Hepatocyte (in vitro differentiated cells): Measurements from ENCODE around the gene NTSR1. TPM values are rescaled to one million over a fixed set of nuclear protein-coding genes. Genes with fewer than 3 reads are reported as not detected.

ENCODE experiments used
- DNase-seq: peaks from one replicate; pipeline ENCODE4 v3.0.0-alpha.2; 2016; ENCODE audit warnings: low spot score
- H2AFZ ChIP-seq: fragments of 200-600 bp; sonication (generic); 2 replicates; pipeline ENCODE4 v1.6.0; 2016; ENCODE audit warnings: antibody characterized with exemption, mild to moderate bottlenecking
- H3K27ac ChIP-seq: fragments of 200-600 bp; sonication (generic); 2 replicates; pipeline ENCODE4 v1.5.1; 2016; ENCODE audit warnings: mild to moderate bottlenecking
- H3K27me3 ChIP-seq: fragments of 200-600 bp; sonication (generic); 2 replicates; pipeline ENCODE4 v1.6.1; 2016
- H3K36me3 ChIP-seq: fragments of 200-600 bp; sonication (generic); replicated peaks from 2 replicates; pipeline ENCODE4 v1.5.1; 2016; ENCODE audit warnings: low read depth; ENCODE audit not compliant: insufficient read depth
- H3K4me1 ChIP-seq: fragments of 200-600 bp; sonication (generic); 2 replicates; pipeline ENCODE4 v1.5.1; 2016; ENCODE audit warnings: mild to moderate bottlenecking, moderate library complexity; ENCODE audit not compliant: insufficient read depth
- H3K4me2 ChIP-seq: fragments of 200-600 bp; sonication (generic); 2 replicates; pipeline ENCODE4 v1.6.0; 2016
- H3K4me3 ChIP-seq: fragments of 200-600 bp; sonication (generic); 2 replicates; pipeline ENCODE4 v1.5.1; 2016; ENCODE audit warnings: mild to moderate bottlenecking
- H3K79me2 ChIP-seq: fragments of 200-600 bp; sonication (generic); 2 replicates; pipeline ENCODE4 v1.6.0; 2017; ENCODE audit warnings: mild to moderate bottlenecking
- H3K9me2 ChIP-seq: fragments of 200-600 bp; sonication (generic); replicated peaks from 2 replicates; pipeline ENCODE4 v1.6.0; 2017; ENCODE audit warnings: mild to moderate bottlenecking; ENCODE audit not compliant: insufficient read depth
- H3K9me3 ChIP-seq: fragments of 200-600 bp; sonication (generic); 2 replicates; pipeline ENCODE4 v1.5.1; 2016; ENCODE audit warnings: low read depth, mild to moderate bottlenecking
- H4K20me1 ChIP-seq: fragments of 200-600 bp; sonication (generic); 2 replicates; pipeline ENCODE4 v1.6.0; 2016; ENCODE audit warnings: mild to moderate bottlenecking; ENCODE audit not compliant: insufficient read depth, poor library complexity, severe bottlenecking
- CTCF ChIP-seq: fragments of 200-600 bp; sonication (generic); IDR thresholded peaks from 2 replicates; pipeline ENCODE4 v1.5.1; 2016; ENCODE audit warnings: antibody characterized with exemption, mild to moderate bottlenecking; ENCODE audit not compliant: poor library complexity
- EZH2 ChIP-seq: fragments of 200-600 bp; sonication (generic); IDR thresholded peaks from 2 replicates; pipeline ENCODE4 v1.6.1; 2016; ENCODE audit warnings: antibody characterized with exemption, mild to moderate bottlenecking, borderline replicate concordance
- EZH2phosphoT487 ChIP-seq: fragments of 200-600 bp; sonication (generic); IDR thresholded peaks from one replicate; pipeline ENCODE4 v1.6.1; 2018; ENCODE audit warnings: antibody characterized with exemption, mild to moderate bottlenecking, low read depth, moderate library complexity; ENCODE audit not compliant: unreplicated experiment, severe bottlenecking
- WGBS: methylation state at CpG from one replicate; pipeline ENCODE4 v1.1.6; 2016; ENCODE audit warnings: low lambda C conversion rate; ENCODE audit errors: missing lambda C conversion rate; 5-methylcytosine and 5-hydroxymethylcytosine counted together
- polyA plus RNA-seq: library from polyadenylated mRNA; unstranded; fragments of >200 nt; fragmentation: Nextera tagmentation; extraction: Ambion mirVana; gene quantifications from 2 replicates; pipeline ENCODE4 v1.2.1, GENCODE V29; 2016
- total RNA-seq: library from RNA; depleted of rRNA; stranded (reverse); fragments of >200 nt; gene quantifications from 2 replicates; pipeline ENCODE4 v1.2.3, GENCODE V29; 2014

The NTSR1 gene
- total and polyA plus RNA-seq, 2 experiments from 2014 or later = 0.37 TPM; not detected in 1

DNA sequence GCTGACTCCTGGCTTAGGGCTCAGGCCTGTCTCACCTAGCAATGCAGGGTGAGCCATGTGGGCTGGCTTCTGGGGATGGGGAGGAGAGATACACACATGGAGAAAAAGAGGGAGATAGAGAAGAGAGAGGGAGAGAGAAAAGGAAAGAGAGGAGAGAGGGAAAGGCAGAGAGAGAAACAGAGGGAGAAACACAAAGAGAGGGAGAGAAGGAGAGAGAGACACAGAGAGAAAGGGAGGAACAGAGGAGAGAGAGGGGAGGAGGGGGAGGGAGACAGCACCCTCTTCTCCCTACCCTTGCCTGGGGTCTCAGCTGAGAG, 24.8 kb downstream of the NTSR1 start:
- Histone ChIP-seq H3K79me2 (no peaks in the 10 kb centered on the region), H3K36me3 (no peaks in the 10 kb centered on the region), H2AFZ (no peak overlapping the region), H3K9me3 (no peaks in the 10 kb centered on the region), H3K4me1 (no peaks in the 10 kb centered on the region), H3K4me2 (no peak overlapping the region), H3K4me3 (no peak overlapping the region), H3K27me3 (no peaks in the 10 kb centered on the region), H4K20me1 (no peaks in the 10 kb centered on the region), H3K27ac (no peak overlapping the region), H3K9me2 (no peaks in the 10 kb centered on the region)
- TF ChIP-seq CTCF = no peak
- no peak for TF ChIP-seq EZH2
- no peak for TF ChIP-seq EZH2phosphoT487
- DNase-seq = no peak

- Histone ChIP-seq H3K27me3 (no peaks in the 10 kb centered on the region), H3K4me3 (no peak overlapping the region), H3K4me1 (no peaks in the 10 kb centered on the region), H2AFZ (no peak overlapping the region), H3K9me2 (no peaks in the 10 kb centered on the region), H3K27ac (no peak overlapping the region), H3K36me3 (no peaks in the 10 kb centered on the region), H3K9me3 (no peaks in the 10 kb centered on the region), H4K20me1 (no peaks in the 10 kb centered on the region), H3K4me2 (no peak overlapping the region), H3K79me2 (no peaks in the 10 kb centered on the region)
- DNase-seq = no peak
- TF ChIP-seq EZH2phosphoT487 (no peak), EZH2 (no peak), CTCF (no peak)
- 83% methylated on average over 17 of the region's 18 CpGs for WGBS
Observed at GRCh38 chr20:62733891-62734290, 25.3 kb downstream of the NTSR1 start.

DNA sequence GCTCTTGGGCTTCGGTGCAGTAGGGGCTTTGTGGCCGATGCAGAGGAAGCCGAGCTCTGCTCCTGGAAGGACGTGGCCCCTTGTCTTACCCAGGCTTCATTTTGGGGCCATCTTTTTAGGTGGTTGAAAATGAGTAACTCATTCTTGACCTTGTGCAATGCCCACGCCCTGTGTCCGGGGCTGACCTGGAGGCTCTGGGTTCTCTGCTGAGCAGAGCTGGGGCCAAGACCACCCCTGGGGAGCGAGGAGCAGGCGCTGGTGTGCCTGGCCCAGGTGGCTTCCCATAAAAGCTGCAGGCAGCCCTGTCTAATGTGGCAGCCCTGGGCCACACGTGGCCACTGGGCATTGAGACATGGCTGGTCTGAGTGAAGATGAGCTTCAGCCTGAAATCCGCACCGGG, 25.7 kb downstream of the NTSR1 start:
- H3K27ac ChIP-seq = no peak overlapping the region
- H2AFZ ChIP-seq = no peak overlapping the region
- no peaks in the 10 kb centered on the region for H3K27me3 ChIP-seq
- H3K36me3 ChIP-seq = no peaks in the 10 kb centered on the region
- no peak overlapping the region for H3K4me2 ChIP-seq
- no peaks in the 10 kb centered on the region for H3K79me2 ChIP-seq
- H4K20me1 ChIP-seq = no peaks in the 10 kb centered on the region
- no peaks in the 10 kb centered on the region for H3K9me2 ChIP-seq
- DNase-seq = no peak
- H3K4me3 ChIP-seq = no peak overlapping the region
- TF ChIP-seq EZH2 (no peak), EZH2phosphoT487 (no peak), CTCF (no peak)
- H3K4me1 ChIP-seq = no peaks in the 10 kb centered on the region
- 90% methylated on average over 11 of the region's 11 CpGs for WGBS
- H3K9me3 ChIP-seq = no peaks in the 10 kb centered on the region

- Histone ChIP-seq H4K20me1 (no peaks in the 10 kb centered on the region), H3K36me3 (no peaks in the 10 kb centered on the region), H3K27ac (no peak overlapping the region), H3K4me2 (no peak overlapping the region), H2AFZ (no peak overlapping the region), H3K4me3 (no peak overlapping the region), H3K27me3 (no peaks in the 10 kb centered on the region), H3K79me2 (no peaks in the 10 kb centered on the region), H3K9me3 (no peaks in the 10 kb centered on the region), H3K4me1 (no peaks in the 10 kb centered on the region), H3K9me2 (no peaks in the 10 kb centered on the region)
- WGBS = 89% methylated on average over 15 of the region's 15 CpGs
- TF ChIP-seq CTCF (no peak), EZH2 (no peak), EZH2phosphoT487 (no peak)
- no peak for DNase-seq
Observed at GRCh38 chr20:62734881-62735280, 26.2 kb downstream of the NTSR1 start.
